Astrocyte (in vitro differentiated cells and primary cell): ENCODE data around the gene PCID2. TPM values are rescaled to one million over a fixed set of nuclear protein-coding genes. Genes with fewer than 3 reads are reported as not detected.

ENCODE experiments used
- DNase-seq: peaks from one replicate; pipeline ENCODE4 v3.0.0-alpha.2; 2010; ENCODE audit warnings: low read depth
- FAIRE-seq: peaks from 2 replicates; lab custom pipeline; 2011; peaks lifted over from hg19 to GRCh38; lab: Jason Lieb, UNC
- H2AFZ ChIP-seq: 2 replicates; pipeline ENCODE4 v1.6.0; 2012; ENCODE audit warnings: low read depth, low read length, inconsistent platforms
- H3K27ac ChIP-seq: 2 replicates; pipeline ENCODE4 v1.5.1; 2011; ENCODE audit warnings: low read depth, low read length, inconsistent platforms
- H3K27me3 ChIP-seq: 2 replicates; pipeline ENCODE4 v1.6.0; 2011; ENCODE audit warnings: low read length, inconsistent platforms; ENCODE audit not compliant: insufficient read depth
- H3K36me3 ChIP-seq: 2 replicates; pipeline ENCODE4 v1.5.1; 2011; ENCODE audit warnings: low read length, inconsistent platforms; ENCODE audit not compliant: insufficient read depth
- H3K4me1 ChIP-seq: 2 replicates; pipeline ENCODE4 v1.5.1; 2011; ENCODE audit warnings: low read length, inconsistent platforms; ENCODE audit not compliant: insufficient read depth
- H3K4me2 ChIP-seq: 2 replicates; pipeline ENCODE4 v1.6.0; 2012; ENCODE audit warnings: low read length, inconsistent platforms
- H3K4me3 ChIP-seq: 2 replicates; pipeline ENCODE4 v1.5.1; 2011; ENCODE audit warnings: low read depth, mild to moderate bottlenecking, low read length, inconsistent platforms; ENCODE audit not compliant: insufficient read depth
- H3K79me2 ChIP-seq: 2 replicates; pipeline ENCODE4 v1.6.0; 2012; ENCODE audit warnings: mild to moderate bottlenecking, low read length, inconsistent platforms; ENCODE audit not compliant: insufficient read depth
- H3K9ac ChIP-seq: 2 replicates; pipeline ENCODE4 v1.6.0; 2012; ENCODE audit warnings: mild to moderate bottlenecking, low read length, inconsistent platforms
- H3K9me3 ChIP-seq: 2 replicates; pipeline ENCODE4 v1.5.1; 2012; ENCODE audit warnings: low read depth, mild to moderate bottlenecking, low read length, inconsistent platforms; ENCODE audit not compliant: insufficient read depth
- H4K20me1 ChIP-seq: 2 replicates; pipeline ENCODE4 v1.6.0; 2012; ENCODE audit warnings: low read length, inconsistent platforms; ENCODE audit not compliant: insufficient read depth
- H3K27ac Mint-ChIP-seq: one replicate; pipeline ENCODE4 v1.8.0; 2021; ENCODE audit warnings: mild to moderate bottlenecking, mixed read lengths; ENCODE audit not compliant: unreplicated experiment
- H3K27me3 Mint-ChIP-seq: one replicate; pipeline ENCODE4 v1.8.0; 2021; ENCODE audit warnings: low read depth, mixed read lengths; ENCODE audit not compliant: unreplicated experiment
- H3K36me3 Mint-ChIP-seq: one replicate; pipeline ENCODE4 v1.8.0; 2021; ENCODE audit warnings: low read depth, mixed read lengths; ENCODE audit not compliant: unreplicated experiment
- H3K4me1 Mint-ChIP-seq: one replicate; pipeline ENCODE4 v1.8.0; 2021; ENCODE audit warnings: low read depth, mixed read lengths; ENCODE audit not compliant: unreplicated experiment
- H3K4me3 Mint-ChIP-seq: one replicate; pipeline ENCODE4 v1.8.0; 2021; ENCODE audit warnings: mild to moderate bottlenecking, moderate library complexity, mixed read lengths; ENCODE audit not compliant: unreplicated experiment
- H3K9me3 Mint-ChIP-seq: one replicate; pipeline ENCODE4 v1.8.0; 2021; ENCODE audit warnings: mild to moderate bottlenecking, mixed read lengths; ENCODE audit not compliant: unreplicated experiment
- CTCF ChIP-seq: IDR thresholded peaks from 2 replicates; pipeline ENCODE4 v1.5.1; 2011; ENCODE audit warnings: low read depth, mild to moderate bottlenecking, inconsistent platforms, low read length, moderate library complexity; ENCODE audit not compliant: insufficient read depth
- EZH2 ChIP-seq: IDR thresholded peaks from 2 replicates; pipeline ENCODE4 v1.6.1; 2012; ENCODE audit warnings: mild to moderate bottlenecking, low read length, inconsistent platforms; ENCODE audit not compliant: insufficient read depth
- total RNA-seq: library from RNA; stranded (reverse); gene quantifications from 2 replicates; pipeline ENCODE4 v1.2.1, GENCODE V29; 2021

Gene PCID2
- total RNA-seq, 1 donor from 2014 or later = 31.5 TPM

DNA sequence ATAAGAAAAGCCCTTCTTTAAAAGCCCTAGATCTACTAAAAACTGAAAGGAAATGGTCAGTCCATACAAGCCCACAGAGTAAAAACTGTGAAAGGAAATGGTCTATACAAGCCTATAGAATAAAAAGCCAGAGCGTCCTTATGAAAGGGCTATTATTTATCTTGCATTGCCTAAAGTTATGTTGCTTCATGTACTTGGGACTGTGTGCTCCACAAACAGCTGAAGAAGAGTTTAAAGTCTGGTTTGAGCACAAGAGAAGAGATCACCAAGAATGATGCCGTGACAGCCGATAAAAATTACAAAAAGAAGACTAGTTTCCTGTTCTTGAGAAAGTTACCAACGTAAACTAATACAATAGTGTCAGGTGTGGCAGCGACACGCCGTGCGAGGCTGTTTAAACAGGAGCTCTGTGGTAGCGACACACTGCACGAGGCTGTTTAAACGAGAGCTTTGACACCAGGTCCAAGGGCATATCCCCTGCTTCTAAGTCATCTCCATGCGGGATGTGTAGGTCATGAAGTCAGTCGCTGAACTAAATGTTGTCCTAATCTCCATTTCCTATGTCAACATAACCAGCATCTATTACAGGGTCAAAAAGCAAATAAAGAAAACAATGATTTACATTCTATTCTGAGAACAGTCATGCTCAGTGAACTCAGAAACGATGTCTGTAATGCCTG lies 24.9 kb downstream of the PCID2 start:
- peak; percentile 5 for FAIRE-seq

GRCh38 chr13:113182046-113182445 lies 26.4 kb downstream of the PCID2 start:
- DNase-seq (peak; percentile 51), FAIRE-seq (no peak)
- Histone ChIP-seq H4K20me1 (no peaks in the 10 kb centered on the region), H3K36me3 (peaks cover 22% of the 10 kb centered on the region), H3K27ac (no peak overlapping the region), H3K9me3 (no peaks in the 10 kb centered on the region), H3K4me2 (no peak overlapping the region), H2AFZ (no peak overlapping the region), H3K27me3 (no peaks in the 10 kb centered on the region), H3K79me2 (peaks cover 24% of the 10 kb centered on the region), H3K9ac (peak overlapping the region; percentile 5), H3K4me1 (peaks cover 48% of the 10 kb centered on the region), H3K4me3 (no peak overlapping the region)
- TF ChIP-seq EZH2 (no peak), CTCF (no peak)
- H3K27me3 Mint-ChIP-seq = no peaks in the 10 kb centered on the region
- no peak overlapping the region for H3K4me3 Mint-ChIP-seq
- H3K36me3 Mint-ChIP-seq = peaks cover 14% of the 10 kb centered on the region
- H3K4me1 Mint-ChIP-seq = peaks cover 38% of the 10 kb centered on the region
- peak overlapping the region; percentile 66 for H3K27ac Mint-ChIP-seq
- H3K9me3 Mint-ChIP-seq = no peaks in the 10 kb centered on the region

More for the DNA sequence above, 24.9 kb downstream of the PCID2 start:
- peaks cover 25% of the 10 kb centered on the region for H3K79me2 ChIP-seq
- H4K20me1 ChIP-seq = no peaks in the 10 kb centered on the region
- H3K4me3 ChIP-seq = no peak overlapping the region
- Mint-ChIP-seq H3K9me3 (no peaks in the 10 kb centered on the region), H3K4me1 (peaks cover 39% of the 10 kb centered on the region), H3K4me3 (no peak overlapping the region), H3K36me3 (peaks cover 24% of the 10 kb centered on the region), H3K27ac (no peak overlapping the region), H3K27me3 (no peaks in the 10 kb centered on the region)
- H3K27me3 ChIP-seq = no peaks in the 10 kb centered on the region
- no peaks in the 10 kb centered on the region for H3K9me3 ChIP-seq
- H3K36me3 ChIP-seq = peaks cover 26% of the 10 kb centered on the region
- TF ChIP-seq CTCF (no peak), EZH2 (no peak)
- DNase-seq = no peak
- no peak overlapping the region for H3K27ac ChIP-seq
- no peak overlapping the region for H2AFZ ChIP-seq
- H3K4me2 ChIP-seq = peak overlapping the region; percentile 8
- H3K9ac ChIP-seq = peak overlapping the region; percentile 16
- peaks cover 53% of the 10 kb centered on the region for H3K4me1 ChIP-seq
